Measurements from ENCODE around the gene TBC1D20. TPM values are rescaled to one million over a fixed set of nuclear protein-coding genes. Genes with fewer than 3 reads are reported as not detected.

The TBC1D20 gene
- total RNA-seq, 2 experiments from 2014 or later = 28.3 to 29.4 TPM

DNA sequence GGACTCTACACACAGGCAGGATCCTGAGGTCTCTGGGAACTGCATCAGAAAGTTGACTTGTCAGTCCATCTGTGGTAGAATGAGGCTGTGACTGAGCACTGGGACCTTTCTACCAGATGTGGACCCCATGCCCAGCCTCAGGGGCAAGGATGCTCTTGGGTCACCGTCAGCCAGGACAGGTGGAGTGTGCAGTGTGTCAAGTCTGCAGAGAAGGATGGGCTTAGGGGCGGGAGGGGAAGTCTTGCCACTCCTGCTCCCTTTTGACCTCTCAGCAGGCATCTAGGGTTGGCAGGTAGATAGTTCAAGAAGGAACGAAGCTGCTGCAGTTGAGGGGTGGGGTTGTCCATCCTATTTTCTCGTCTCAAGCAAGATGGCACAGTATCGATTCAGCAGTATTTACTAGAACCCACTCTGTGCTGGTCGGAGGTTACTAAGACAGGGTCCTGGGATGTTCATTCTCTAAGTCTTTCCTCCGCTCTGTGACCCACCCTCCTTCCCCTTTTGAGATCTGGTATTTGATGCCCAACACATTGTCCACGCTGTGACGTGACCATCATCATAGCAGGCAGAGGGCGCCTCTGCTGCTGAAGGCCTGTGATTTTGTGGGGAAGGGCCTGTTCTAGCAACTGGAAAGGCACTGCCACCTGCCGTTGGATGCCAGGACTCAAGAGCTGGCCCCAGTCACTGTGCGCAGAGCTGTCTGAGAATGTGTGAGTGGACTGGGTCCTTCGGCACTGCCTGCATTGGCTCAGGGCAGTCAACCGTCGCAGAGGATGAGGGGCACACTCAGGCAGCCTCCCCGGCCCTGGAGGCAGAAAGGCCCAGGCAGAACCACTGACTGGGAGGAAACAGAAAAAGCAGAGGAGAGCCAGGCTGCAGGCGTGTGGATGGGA is 31.1 kb downstream of the TBC1D20 start:
- Mint-ChIP-seq H3K27ac (peak overlapping the region; percentile 64), H3K36me3 (peaks cover 54% of the 10 kb centered on the region), H3K4me3 (no peak overlapping the region), H3K9me3 (ENCODE audit: low read depth) (no peaks in the 10 kb centered on the region), H3K4me1 (peaks cover 52% of the 10 kb centered on the region), H3K27me3 (no peaks in the 10 kb centered on the region)
- ATAC-seq = no peak
- CTCF ChIA-PET = interaction anchor here (0.6 to 1.0 kb wide), 2 partner anchors 51 to 77 kb away, joined by 4 to 6 read pairs; partner anchors contain the start of gene TRIB3
- peak; percentile 58 for DNase-seq

- ATAC-seq = no peak
- Mint-ChIP-seq H3K4me3 (no peak overlapping the region), H3K27ac (peak overlapping the region; percentile 35), H3K9me3 (ENCODE audit: low read depth) (no peaks in the 10 kb centered on the region), H3K27me3 (no peaks in the 10 kb centered on the region), H3K36me3 (peaks cover 47% of the 10 kb centered on the region), H3K4me1 (peaks cover 48% of the 10 kb centered on the region)
- DNase-seq = no peak
- CTCF ChIA-PET = interaction anchor here (1.0 kb wide), 1 partner anchor 8 kb away, joined by 5 read pairs; no protein-coding TSS in a partner anchor
Measured at GRCh38 chr20:430091-430999, 32.0 kb downstream of the TBC1D20 start.

GRCh38 chr20:428658-429200 is 33.6 kb downstream of the TBC1D20 start:
- Mint-ChIP-seq H3K36me3 (peaks cover 48% of the 10 kb centered on the region), H3K9me3 (ENCODE audit: low read depth) (no peaks in the 10 kb centered on the region), H3K4me1 (peaks cover 45% of the 10 kb centered on the region), H3K4me3 (no peak overlapping the region), H3K27me3 (no peaks in the 10 kb centered on the region), H3K27ac (no peak overlapping the region)
- no peak for ATAC-seq
- no peak for DNase-seq
- CTCF ChIA-PET = no interaction called here

GRCh38 chr20:427849-428657 is 34.3 kb downstream of the TBC1D20 start:
- Mint-ChIP-seq H3K4me1 (peaks cover 40% of the 10 kb centered on the region), H3K4me3 (no peak overlapping the region), H3K36me3 (peaks cover 46% of the 10 kb centered on the region), H3K27ac (no peak overlapping the region), H3K9me3 (ENCODE audit: low read depth) (no peaks in the 10 kb centered on the region), H3K27me3 (no peaks in the 10 kb centered on the region)
- DNase-seq (no peak), ATAC-seq (no peak)
- CTCF ChIA-PET = interaction anchor here (0.9 to 1.6 kb wide), 3 partner anchors 14 to 72 kb away, joined by 3 to 4 read pairs (median 3); no protein-coding TSS in a partner anchor

DNA sequence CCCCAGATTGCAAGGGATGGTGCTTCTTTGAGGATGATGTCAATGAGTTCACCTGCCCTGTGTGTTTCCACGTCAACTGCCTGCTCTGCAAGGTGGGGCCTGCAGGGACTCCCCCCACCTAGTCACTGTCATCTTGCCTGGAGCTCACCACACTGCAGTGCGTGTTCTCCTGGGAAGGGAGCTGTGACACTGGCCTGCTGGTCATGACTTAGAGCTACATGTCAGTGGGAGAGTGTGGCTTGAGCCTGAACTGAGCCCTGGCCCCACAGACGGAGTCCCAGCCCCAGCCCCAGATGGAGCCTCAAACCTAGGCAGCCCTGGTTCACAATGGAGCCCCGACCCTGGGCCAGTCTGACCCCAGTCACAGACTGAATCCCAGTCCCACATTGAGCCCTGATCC is 34.9 kb downstream of the TBC1D20 start:
- H3K4me1 Mint-ChIP-seq = peaks cover 33% of the 10 kb centered on the region
- H3K9me3 Mint-ChIP-seq (ENCODE audit: low read depth) = no peaks in the 10 kb centered on the region
- no peaks in the 10 kb centered on the region for H3K27me3 Mint-ChIP-seq
- no peak for DNase-seq
- no peak for ATAC-seq
- H3K36me3 Mint-ChIP-seq = peaks cover 51% of the 10 kb centered on the region
- H3K4me3 Mint-ChIP-seq = no peak overlapping the region
- CTCF ChIA-PET = interaction anchor here (0.9 to 1.6 kb wide), 3 partner anchors 14 to 71 kb away, joined by 3 to 4 read pairs (median 3); no protein-coding TSS in a partner anchor
- H3K27ac Mint-ChIP-seq = no peak overlapping the region

- H3K4me3 Mint-ChIP-seq = no peak overlapping the region
- CTCF ChIA-PET = interaction anchor here (1.6 kb wide), 1 partner anchor 13 kb away, joined by 4 read pairs; no protein-coding TSS in a partner anchor
- no peak for DNase-seq
- H3K27ac Mint-ChIP-seq = no peak overlapping the region
- H3K9me3 Mint-ChIP-seq (ENCODE audit: low read depth) = no peaks in the 10 kb centered on the region
- no peak for ATAC-seq
- H3K27me3 Mint-ChIP-seq = no peaks in the 10 kb centered on the region
- H3K4me1 Mint-ChIP-seq = peaks cover 29% of the 10 kb centered on the region
- H3K36me3 Mint-ChIP-seq = peaks cover 59% of the 10 kb centered on the region
Measured at GRCh38 chr20:426566-426965, 35.8 kb downstream of the TBC1D20 start.

DNA sequence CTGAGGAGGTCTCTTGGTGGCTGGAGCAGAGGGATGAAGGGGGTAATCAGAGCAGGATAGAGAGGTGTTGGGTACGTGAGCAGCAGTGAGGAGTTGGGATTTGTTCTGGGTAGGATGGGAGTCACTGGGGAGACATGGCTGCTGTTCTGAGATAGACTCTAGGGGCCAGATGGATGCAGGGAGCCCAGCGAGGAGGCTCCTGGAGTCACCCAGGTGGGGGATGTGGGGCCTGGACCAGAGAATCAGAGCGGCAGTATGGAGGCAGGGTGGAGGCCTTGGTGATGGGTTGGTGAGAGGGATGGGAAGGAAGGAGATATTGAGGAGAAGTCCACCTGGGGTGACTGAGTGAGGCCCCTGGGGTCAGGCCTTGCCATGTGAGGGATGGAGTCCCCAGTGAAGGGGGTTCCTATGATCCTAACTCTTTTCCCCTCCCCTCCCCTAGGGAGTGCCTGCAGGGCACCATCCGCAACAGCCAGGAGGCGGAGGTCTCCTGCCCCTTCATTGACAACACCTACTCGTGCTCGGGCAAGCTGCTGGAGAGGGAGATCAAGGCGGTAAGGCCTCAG is 40.6 kb downstream of the TBC1D20 start:
- peaks cover 59% of the 10 kb centered on the region for H3K36me3 Mint-ChIP-seq
- DNase-seq (no peak), ATAC-seq (no peak)
- H3K27ac Mint-ChIP-seq = no peak overlapping the region
- H3K4me3 Mint-ChIP-seq = no peak overlapping the region
- CTCF ChIA-PET = no interaction called here
- H3K27me3 Mint-ChIP-seq = no peaks in the 10 kb centered on the region
- no peaks in the 10 kb centered on the region for H3K9me3 Mint-ChIP-seq (ENCODE audit: low read depth)
- H3K4me1 Mint-ChIP-seq = peaks cover 22% of the 10 kb centered on the region

GRCh38 chr20:420721-421574 is 41.4 kb downstream of the TBC1D20 start:
- no peak for DNase-seq
- Mint-ChIP-seq H3K36me3 (peaks cover 56% of the 10 kb centered on the region), H3K9me3 (ENCODE audit: low read depth) (no peaks in the 10 kb centered on the region), H3K27ac (no peak overlapping the region), H3K4me1 (peaks cover 19% of the 10 kb centered on the region), H3K4me3 (no peak overlapping the region), H3K27me3 (no peaks in the 10 kb centered on the region)
- CTCF ChIA-PET = no interaction called here
- ATAC-seq = peak; percentile 38

DNA sequence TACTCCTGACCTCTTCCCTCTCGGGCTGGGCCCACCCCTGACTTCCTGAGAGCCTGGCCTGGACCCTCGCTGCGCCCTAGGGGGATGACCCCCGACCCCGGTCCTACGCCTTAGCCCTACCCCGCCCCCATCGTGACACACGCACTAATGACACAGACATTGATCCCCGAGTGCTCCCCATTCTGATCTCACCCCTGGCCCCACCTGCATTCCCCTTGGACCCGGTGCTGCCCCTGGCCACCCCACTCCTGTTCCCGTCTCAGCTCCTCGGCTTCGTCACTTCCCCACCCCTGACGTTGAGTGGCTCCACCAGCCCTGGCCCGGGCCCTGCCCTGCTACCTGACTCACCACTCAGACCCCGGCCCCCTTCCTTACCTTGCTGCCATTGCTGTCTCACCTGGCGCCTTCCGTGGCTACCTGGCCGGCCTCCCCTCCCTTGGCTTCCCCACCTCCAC is 42.1 kb downstream of the TBC1D20 start:
- Mint-ChIP-seq H3K27ac (no peak overlapping the region), H3K36me3 (peaks cover 64% of the 10 kb centered on the region), H3K9me3 (ENCODE audit: low read depth) (no peaks in the 10 kb centered on the region), H3K27me3 (no peaks in the 10 kb centered on the region), H3K4me3 (no peak overlapping the region), H3K4me1 (peaks cover 26% of the 10 kb centered on the region)
- CTCF ChIA-PET = no interaction called here
- DNase-seq (no peak), ATAC-seq (no peak)

DNA sequence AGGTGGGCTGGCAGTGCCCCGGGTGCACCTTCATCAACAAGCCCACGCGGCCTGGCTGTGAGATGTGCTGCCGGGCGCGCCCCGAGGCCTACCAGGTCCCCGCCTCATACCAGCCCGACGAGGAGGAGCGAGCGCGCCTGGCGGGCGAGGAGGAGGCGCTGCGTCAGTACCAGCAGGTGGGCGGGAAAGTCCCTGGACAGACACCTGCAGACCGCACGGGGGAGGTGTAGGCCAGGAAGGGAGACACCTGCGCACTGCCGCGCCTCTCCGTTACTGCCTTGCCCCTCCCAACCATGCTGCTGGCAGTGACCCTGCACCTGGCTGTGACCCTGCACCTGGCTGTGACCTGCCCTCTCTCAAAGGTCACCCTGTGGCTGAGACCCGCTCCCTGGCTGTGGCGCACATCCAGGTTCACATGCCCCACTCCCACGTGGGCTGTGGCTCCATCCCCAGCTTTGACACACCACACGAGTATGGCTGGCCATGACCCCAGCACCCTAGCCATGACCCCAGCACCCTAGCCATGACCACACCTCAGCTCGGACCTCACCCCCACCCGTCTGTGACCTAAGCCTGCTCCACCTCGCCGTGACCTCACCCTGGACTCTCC is 42.7 kb downstream of the TBC1D20 start:
- ATAC-seq = no peak
- H3K4me3 Mint-ChIP-seq = no peak overlapping the region
- H3K36me3 Mint-ChIP-seq = peaks cover 60% of the 10 kb centered on the region
- no peaks in the 10 kb centered on the region for H3K27me3 Mint-ChIP-seq
- H3K9me3 Mint-ChIP-seq (ENCODE audit: low read depth) = no peaks in the 10 kb centered on the region
- no peak overlapping the region for H3K27ac Mint-ChIP-seq
- no peak for DNase-seq
- CTCF ChIA-PET = no interaction called here
- peaks cover 22% of the 10 kb centered on the region for H3K4me1 Mint-ChIP-seq

DNA sequence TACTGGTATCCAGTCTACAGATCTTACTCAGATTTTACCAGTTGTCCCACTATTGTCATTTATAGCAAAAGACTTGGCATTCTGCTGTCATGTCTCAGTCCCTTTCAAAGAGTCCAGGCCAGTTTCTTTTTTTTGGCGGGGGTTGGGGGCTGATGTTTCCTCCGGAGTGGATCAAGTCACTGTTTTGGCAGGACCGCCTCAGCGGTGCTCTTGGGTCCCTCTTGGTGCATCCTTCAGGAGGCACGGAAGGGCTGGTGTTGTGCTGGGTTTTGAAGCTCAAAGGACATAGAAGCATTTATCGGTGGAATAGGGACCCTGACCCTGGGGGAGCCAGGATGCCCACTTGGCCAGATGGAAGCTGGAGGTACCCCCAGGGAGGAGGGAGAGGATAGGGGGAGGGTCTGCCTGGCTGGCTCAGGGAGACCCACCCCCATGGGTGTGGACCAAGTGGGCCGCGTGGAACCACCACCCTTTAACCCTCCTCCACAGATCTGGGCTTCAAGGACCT is 43.4 kb downstream of the TBC1D20 start:
- Mint-ChIP-seq H3K4me3 (no peak overlapping the region), H3K27me3 (no peaks in the 10 kb centered on the region), H3K9me3 (ENCODE audit: low read depth) (no peaks in the 10 kb centered on the region), H3K4me1 (peaks cover 14% of the 10 kb centered on the region), H3K36me3 (peaks cover 55% of the 10 kb centered on the region), H3K27ac (no peak overlapping the region)
- DNase-seq = no peak
- CTCF ChIA-PET = no interaction called here
- ATAC-seq = no peak
